Measurements from ENCODE around the gene DTYMK.
"Not testable (repeated sequence)": the region's sequence is repeated elsewhere in the genome, so short reads cannot be mapped to it uniquely, and the experiment has no call there.

- TF ChIP-seq CHD2 (IDR thresholded peaks at IDR 0.05; ENCODE audit: low read length, partially characterized antibody); CTCF (IDR thresholded peaks at IDR 0.05); RCOR1 (IDR thresholded peaks at IDR 0.05; ENCODE audit: low read depth, low read length); CEBPB (IDR thresholded peaks at IDR 0.05); MAX (IDR thresholded peaks at IDR 0.05); POLR2A (IDR thresholded peaks at IDR 0.05; ENCODE audit: low read length); FOSL2 (IDR thresholded peaks at IDR 0.05); FOSL2 (CRISPR knock-in tag; IDR thresholded peaks at IDR 0.05); ZFP36 (IDR thresholded peaks at IDR 0.05; ENCODE audit: borderline replicate concordance, partially characterized antibody); MAFK (IDR thresholded peaks at IDR 0.05; ENCODE audit: partially characterized antibody); RFX5 (IDR thresholded peaks at IDR 0.05); REST (IDR thresholded peaks at IDR 0.05); HOXA7 (CRISPR knock-in tag; IDR thresholded peaks at IDR 0.05): not testable (repeated sequence)
Measured at GRCh38 chr2:241662731-241663130, 23.9 kb downstream of the DTYMK start.

Data from A549 (cell line).